Cardiac fibroblast (primary cell): ENCODE data around the gene KIF16B.

ENCODE experiments used
- DNase-seq, 2 donors: peaks; one replicate each; pipeline versions ENCODE4 v3.0.0 to v3.0.0-alpha.2; 2010; ENCODE audit warnings: low read depth in 2 of 2
- H3K4me3 ChIP-seq, 2 donors: replicated peaks in 1 of 2; 1 replicate in 1 of 2; 2 replicates in 1 of 2; pipeline ENCODE4 v1.5.1; 2011; ENCODE audit warnings: low read depth in 2 of 2, low read length in 2 of 2, mild to moderate bottlenecking in 2 of 2, moderate library complexity in 1 of 2
- CTCF ChIP-seq: IDR thresholded peaks from one replicate; pipeline ENCODE4 v1.5.1; 2011; ENCODE audit warnings: low read depth, mild to moderate bottlenecking, low read length, inconsistent platforms

The KIF16B gene

GRCh38 chr20:16411361-16411760 is 161.9 kb downstream of the KIF16B start:
- no peak for TF ChIP-seq CTCF
- no peak overlapping the region for H3K4me3 ChIP-seq
- no peak for DNase-seq

GRCh38 chr20:16410626-16411025 is 162.6 kb downstream of the KIF16B start:
- no peak overlapping the region for H3K4me3 ChIP-seq
- TF ChIP-seq CTCF: no peak

GRCh38 chr20:16408981-16409380 is 164.3 kb downstream of the KIF16B start:
- H3K4me3 ChIP-seq: no peak overlapping the region
- TF ChIP-seq CTCF: no peak

More at GRCh38 chr20:16410626-16411025, 162.6 kb downstream of the KIF16B start:
- DNase-seq: no peak

GRCh38 chr20:16407251-16408067 is 165.8 kb downstream of the KIF16B start:
- no peak for TF ChIP-seq CTCF
- no peak overlapping the region for H3K4me3 ChIP-seq
- DNase-seq: no peak

More at GRCh38 chr20:16408981-16409380, 164.3 kb downstream of the KIF16B start:
- no peak for DNase-seq

GRCh38 chr20:16405254-16405653 is 168.0 kb downstream of the KIF16B start:
- TF ChIP-seq CTCF: no peak
- DNase-seq: no peak
- no peak overlapping the region for H3K4me3 ChIP-seq

- DNase-seq: no peak
- no peak for TF ChIP-seq CTCF
- no peak overlapping the region for H3K4me3 ChIP-seq
Observed at GRCh38 chr20:16404640-16405039, 168.6 kb downstream of the KIF16B start.

GRCh38 chr20:16404171-16404570 is 169.1 kb downstream of the KIF16B start:
- no peak for DNase-seq
- H3K4me3 ChIP-seq: no peak overlapping the region
- TF ChIP-seq CTCF: no peak
